NT2/D1 (cell line): Measurements from ENCODE around the gene SLC30A1.

ENCODE experiments used
- SUZ12 ChIP-seq: IDR thresholded peaks from 2 replicates; pipeline ENCODE4 v1.6.1; 2011; ENCODE audit not compliant: insufficient read length, insufficient read depth; ENCODE audit errors: extremely low read depth
- YY1 ChIP-seq: IDR thresholded peaks from 2 replicates; pipeline ENCODE4 v1.6.1; 2011; ENCODE audit not compliant: insufficient read length, insufficient read depth
- ZNF274 ChIP-seq: IDR thresholded peaks from 2 replicates; pipeline ENCODE4 v1.6.1; 2011; ENCODE audit warnings: mild to moderate bottlenecking, low read depth, low read length

- TF ChIP-seq ZNF274 (no peak), YY1 (no peak), SUZ12 (no peak)
Measured at GRCh38 chr1:211625040-211625439, 46.1 kb upstream of the SLC30A1 start.
